Measurements from ENCODE around the gene NCBP2. TPM values are rescaled to one million over a fixed set of nuclear protein-coding genes. Genes with fewer than 3 reads are reported as not detected.

NCBP2 gene
- total and polyA plus RNA-seq, 7 donors: 35.7 to 60.7 (median 44.9) TPM

GRCh38 chr3:196916995-196917394 lies 25.3 kb downstream of the NCBP2 start:
- H3K9me3 ChIP-seq: no peaks in the 10 kb centered on the region
- no peak for DNase-seq
- TF ChIP-seq EP300 (IDR thresholded peaks at IDR 0.05) (no peak), CTCF (IDR thresholded peaks at IDR 0.05) (no peak), POLR2AphosphoS5 (IDR thresholded peaks at IDR 0.05) (no peak), POLR2A (IDR thresholded peaks at IDR 0.05) (no peak)
- H3K27me3 ChIP-seq: no peaks in the 10 kb centered on the region
- H3K27ac ChIP-seq: no peak overlapping the region
- H3K4me3 ChIP-seq: no peak overlapping the region
- peaks cover 0 to 26% (median 10%) of the 10 kb centered on the region in 4 donors for H3K36me3 ChIP-seq
- H3K4me1 ChIP-seq: no peaks in the 10 kb centered on the region
- 99% methylated on average over 3 of the region's 3 CpGs for WGBS, 2 donors
- intact Hi-C loops (cut with DNase I): no loop called here

- Histone ChIP-seq H3K9me3 (no peaks in the 10 kb centered on the region), H3K27ac (no peak overlapping the region), H3K4me3 (no peak overlapping the region), H3K4me1 (no peaks in the 10 kb centered on the region), H3K27me3 (no peaks in the 10 kb centered on the region), H3K36me3 (peaks cover 0 to 24% (median 10%) of the 10 kb centered on the region in 4 donors)
- 100% methylated on average over 1 of the region's 1 CpG for WGBS, 2 donors
- intact Hi-C loops (cut with DNase I): no loop called here
- TF ChIP-seq POLR2A (IDR thresholded peaks at IDR 0.05) (no peak), EP300 (IDR thresholded peaks at IDR 0.05) (no peak), CTCF (IDR thresholded peaks at IDR 0.05) (no peak), POLR2AphosphoS5 (IDR thresholded peaks at IDR 0.05) (no peak)
- DNase-seq: no peak
Observed at GRCh38 chr3:196916221-196916620, 26.1 kb downstream of the NCBP2 start.

- Histone ChIP-seq H3K9me3 (no peaks in the 10 kb centered on the region), H3K4me3 (no peak overlapping the region), H3K36me3 (peaks cover 0 to 24% (median 10%) of the 10 kb centered on the region in 4 donors), H3K27me3 (no peaks in the 10 kb centered on the region), H3K27ac (no peak overlapping the region), H3K4me1 (no peaks in the 10 kb centered on the region)
- no peak for DNase-seq
- 96 to 99% methylated on average over 3 of the region's 3 CpGs for WGBS, 2 donors
- TF ChIP-seq CTCF (IDR thresholded peaks at IDR 0.05): no peak
- no peak for TF ChIP-seq POLR2AphosphoS5 (IDR thresholded peaks at IDR 0.05)
- no peak for TF ChIP-seq POLR2A (IDR thresholded peaks at IDR 0.05)
- no peak for TF ChIP-seq EP300 (IDR thresholded peaks at IDR 0.05)
- intact Hi-C loops (cut with DNase I): no loop called here
Observed at GRCh38 chr3:196915375-196915774, 27.0 kb downstream of the NCBP2 start.

GRCh38 chr3:196914866-196915265 lies 27.5 kb downstream of the NCBP2 start:
- Histone ChIP-seq H3K9me3 (no peaks in the 10 kb centered on the region), H3K27ac (no peak overlapping the region), H3K4me3 (no peak overlapping the region), H3K36me3 (peaks cover 0 to 24% (median 10%) of the 10 kb centered on the region in 4 donors), H3K27me3 (no peaks in the 10 kb centered on the region), H3K4me1 (no peaks in the 10 kb centered on the region)
- WGBS, 2 donors: 98% methylated on average over 4 of the region's 4 CpGs
- intact Hi-C loops (cut with DNase I): no loop called here
- TF ChIP-seq CTCF (IDR thresholded peaks at IDR 0.05): no peak
- no peak for TF ChIP-seq EP300 (IDR thresholded peaks at IDR 0.05)
- no peak for TF ChIP-seq POLR2A (IDR thresholded peaks at IDR 0.05)
- TF ChIP-seq POLR2AphosphoS5 (IDR thresholded peaks at IDR 0.05): no peak
- DNase-seq: no peak

- 97 to 100% methylated on average over 2 of the region's 2 CpGs for WGBS, 2 donors
- TF ChIP-seq POLR2A (IDR thresholded peaks at IDR 0.05): no peak
- TF ChIP-seq POLR2AphosphoS5 (IDR thresholded peaks at IDR 0.05): no peak
- TF ChIP-seq EP300 (IDR thresholded peaks at IDR 0.05): no peak
- TF ChIP-seq CTCF (IDR thresholded peaks at IDR 0.05): no peak
Observed at GRCh38 chr3:196903740-196904139, 38.6 kb downstream of the NCBP2 start.

More at GRCh38 chr3:196903740-196904139, 38.6 kb downstream of the NCBP2 start:
- intact Hi-C loops (cut with DNase I): no loop called here
- Histone ChIP-seq H3K27me3 (no peaks in the 10 kb centered on the region), H3K4me3 (no peak overlapping the region), H3K27ac (no peak overlapping the region), H3K36me3 (peaks cover 10 to 73% (median 21%) of the 10 kb centered on the region in 4 donors), H3K4me1 (no peaks in the 10 kb centered on the region), H3K9me3 (no peaks in the 10 kb centered on the region)
- DNase-seq: no peak
